Hypothalamus (tissue), 51 donors: ENCODE results near the gene GTF2A2.

ENCODE experiments used
- DNase-seq, 51 donors: peaks; one replicate each; lab custom pipeline; 2025; lab: John Stamatoyannopoulos, UW

The GTF2A2 gene

DNA sequence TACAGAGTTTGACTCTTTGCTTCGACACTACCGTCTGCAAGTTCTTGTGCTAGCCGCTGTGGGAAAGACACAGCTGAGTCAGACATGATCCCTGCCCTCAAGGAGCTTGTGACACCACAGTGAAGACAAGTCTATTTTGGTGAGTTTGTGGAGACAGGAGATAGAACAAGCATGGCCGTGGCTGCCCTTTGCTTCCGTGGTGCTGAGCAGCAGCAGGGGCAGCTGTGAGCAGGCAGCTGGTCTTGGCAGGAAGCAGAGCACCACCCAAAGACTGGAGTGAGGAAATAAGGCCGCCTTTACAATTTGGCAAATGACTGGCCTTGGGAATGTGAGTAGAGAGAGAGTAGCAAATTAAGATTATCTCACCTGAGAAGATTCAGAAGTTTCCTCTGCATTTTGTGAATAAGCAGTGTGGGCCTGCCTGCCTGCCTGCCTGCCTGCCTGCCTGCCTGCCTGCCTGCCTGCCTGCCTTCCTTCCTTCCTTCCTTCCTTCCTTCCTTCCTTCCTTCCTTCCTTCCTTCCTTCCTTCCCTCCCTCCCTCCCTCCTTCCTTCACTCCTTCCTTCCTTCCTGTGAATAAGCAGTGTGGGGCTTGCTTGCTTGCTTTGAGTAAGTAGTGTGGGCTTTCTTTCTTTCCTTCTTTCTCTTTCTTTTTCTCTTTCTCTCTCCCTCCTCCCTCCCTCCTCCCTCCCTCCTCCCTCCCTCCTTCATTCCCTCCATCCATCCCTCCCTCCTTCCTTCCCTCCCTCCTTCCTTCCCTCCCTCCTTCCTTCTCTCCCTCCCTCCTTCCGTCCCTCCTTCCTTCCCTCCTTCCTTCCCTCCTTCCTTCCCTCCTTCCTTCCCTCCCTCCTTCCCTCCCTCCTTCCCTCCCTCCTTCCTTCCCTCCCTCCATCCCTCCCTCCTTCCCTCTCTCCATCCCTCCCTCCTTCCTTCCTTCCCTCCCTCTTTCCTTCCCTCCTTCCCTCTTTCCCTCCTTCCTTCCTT, 47.3 kb downstream of the GTF2A2 start:
- no peak for DNase-seq

DNA sequence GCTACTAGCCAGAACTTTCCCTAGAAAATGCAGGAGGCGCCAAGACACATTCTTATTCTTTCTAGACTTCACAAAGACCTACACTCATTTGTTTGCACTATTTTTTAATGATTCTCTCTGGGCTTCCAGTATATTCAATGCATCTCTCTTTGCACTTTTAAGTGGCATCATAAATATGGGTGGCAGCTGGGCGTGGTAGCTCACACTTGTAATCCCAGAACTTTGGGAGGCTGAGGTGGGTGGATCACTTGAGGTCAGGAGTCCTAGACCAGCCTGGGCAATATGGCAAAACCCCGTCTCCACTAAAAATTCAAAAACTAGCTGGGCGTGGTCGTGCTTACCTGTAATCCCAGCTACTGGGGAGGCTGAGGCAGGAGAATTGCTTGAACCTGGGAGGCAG, 51.3 kb downstream of the GTF2A2 start:
- DNase-seq, result no peak

DNA sequence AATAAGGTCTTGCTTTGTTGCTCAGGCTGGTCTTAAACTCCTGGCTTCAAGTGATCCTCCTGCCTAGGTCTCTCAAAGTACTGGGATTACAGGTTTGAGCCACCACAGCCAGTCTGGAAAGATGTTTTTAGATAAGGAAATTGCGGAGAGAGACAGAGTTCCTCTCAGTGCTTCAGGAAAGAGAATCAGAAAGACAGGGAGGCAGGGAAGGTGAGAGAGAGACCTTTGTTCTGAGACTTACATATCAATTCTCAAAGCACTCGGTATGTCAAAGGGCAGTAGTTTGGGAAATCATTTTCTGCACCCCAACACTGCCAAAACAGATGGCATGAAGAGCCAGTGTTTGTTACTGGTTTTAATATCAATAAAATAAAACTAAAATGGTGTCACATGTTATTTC, 58.9 kb downstream of the GTF2A2 start:
- DNase-seq, result no peak

DNA sequence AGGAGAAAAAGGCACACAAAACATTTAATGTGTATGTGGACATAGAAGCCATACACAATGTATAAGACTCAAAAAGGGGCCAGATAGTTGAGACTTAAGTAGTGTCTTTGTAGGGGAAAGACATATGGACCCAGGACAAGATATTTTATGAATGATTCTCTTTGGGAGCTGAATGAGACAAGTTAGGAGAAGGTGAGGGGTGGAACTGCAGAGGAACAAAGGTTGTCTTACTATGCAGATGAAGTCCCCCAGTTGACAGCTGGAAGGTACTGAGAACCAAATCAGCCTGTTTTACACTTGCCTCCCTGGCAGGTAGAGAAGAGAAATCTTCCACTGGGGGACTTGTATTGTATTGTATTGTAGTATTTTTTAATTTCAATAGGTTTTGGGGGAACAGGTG, 60.7 kb downstream of the GTF2A2 start:
- DNase-seq, result no peak

DNA sequence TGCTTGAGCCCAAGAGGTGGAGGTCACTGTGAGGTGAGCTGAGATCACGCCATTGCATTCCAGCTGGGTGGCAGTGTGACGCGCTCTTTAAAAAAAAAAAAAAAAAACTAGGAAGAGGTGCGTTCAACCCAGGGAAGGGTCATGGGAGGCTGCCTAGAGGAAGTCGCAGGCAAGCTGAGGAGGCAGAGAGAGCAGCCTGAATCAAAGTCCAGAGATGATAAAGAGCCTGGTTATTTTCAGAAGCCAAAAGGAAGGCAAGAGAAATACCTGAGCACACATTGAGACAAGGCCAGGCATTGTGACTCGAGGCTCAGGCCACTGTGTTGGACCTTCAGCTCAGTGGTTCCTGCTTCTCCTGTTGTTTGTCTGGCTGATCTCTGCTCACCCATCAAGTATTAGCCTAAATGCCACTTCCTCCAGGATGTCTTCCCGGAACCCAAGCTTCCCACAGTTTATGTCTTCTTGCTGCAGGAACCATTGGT, 61.8 kb downstream of the GTF2A2 start:
- no peak for DNase-seq

DNA sequence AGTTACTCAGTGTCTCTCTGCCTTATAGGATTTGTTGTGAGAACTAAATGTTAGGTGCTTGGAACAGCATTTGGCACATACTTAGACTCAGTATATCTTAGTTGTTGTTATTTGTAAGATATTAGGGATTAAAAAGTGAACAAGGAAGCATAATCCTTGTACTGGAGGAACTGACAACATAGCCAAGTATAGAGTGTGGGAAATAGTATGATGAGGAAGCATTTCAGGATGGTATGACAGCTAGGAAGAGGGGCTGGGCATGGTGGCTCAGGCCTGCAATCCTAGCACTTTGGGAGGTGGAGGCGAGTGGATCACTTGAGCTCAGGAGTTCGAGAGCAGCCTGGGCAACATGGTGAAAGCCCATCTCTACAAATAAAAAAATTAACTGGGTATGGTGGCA, 62.3 kb downstream of the GTF2A2 start:
- no peak for DNase-seq

DNA sequence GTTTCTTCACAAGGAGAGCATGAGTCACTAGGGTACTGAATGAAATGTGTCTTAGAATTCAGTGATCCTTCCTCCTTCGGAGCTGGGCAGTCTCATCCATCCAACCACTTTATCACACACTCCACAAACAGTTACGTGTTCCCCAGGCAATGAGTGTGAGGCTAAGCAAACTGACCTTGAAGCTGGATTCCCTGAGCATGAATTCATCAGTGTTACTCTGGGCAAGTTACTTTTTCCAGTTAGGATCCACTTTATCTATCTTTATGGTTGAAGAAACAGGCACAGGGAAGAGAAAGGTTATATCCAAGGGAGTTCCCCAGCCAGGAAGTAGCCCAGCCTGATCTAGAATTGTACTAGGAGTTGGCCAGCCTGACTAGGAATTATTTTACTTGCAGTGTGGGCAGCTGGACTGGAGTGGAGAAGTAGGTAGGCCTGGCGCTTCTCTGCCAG, 62.8 kb downstream of the GTF2A2 start:
- no peak for DNase-seq

DNA sequence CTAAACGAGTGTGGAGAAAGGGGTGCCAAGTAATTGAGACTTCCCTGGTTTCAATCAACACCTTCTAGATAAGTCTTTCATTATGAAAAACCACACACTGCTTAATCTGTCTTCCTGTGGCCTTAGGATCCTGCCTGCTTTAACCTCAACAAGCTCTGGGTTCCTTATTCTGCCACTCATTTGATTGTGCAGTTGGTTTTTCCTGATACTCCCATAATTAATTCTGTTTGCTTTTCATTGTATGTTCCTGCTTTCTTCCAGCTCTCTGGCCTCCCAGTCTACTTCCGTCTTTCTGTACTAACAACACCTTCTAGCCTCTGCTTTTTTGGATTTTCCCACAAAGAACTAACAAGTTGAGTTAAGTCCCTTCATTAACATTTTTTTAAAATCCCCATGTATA, 66.0 kb downstream of the GTF2A2 start:
- DNase-seq, result no peak

DNA sequence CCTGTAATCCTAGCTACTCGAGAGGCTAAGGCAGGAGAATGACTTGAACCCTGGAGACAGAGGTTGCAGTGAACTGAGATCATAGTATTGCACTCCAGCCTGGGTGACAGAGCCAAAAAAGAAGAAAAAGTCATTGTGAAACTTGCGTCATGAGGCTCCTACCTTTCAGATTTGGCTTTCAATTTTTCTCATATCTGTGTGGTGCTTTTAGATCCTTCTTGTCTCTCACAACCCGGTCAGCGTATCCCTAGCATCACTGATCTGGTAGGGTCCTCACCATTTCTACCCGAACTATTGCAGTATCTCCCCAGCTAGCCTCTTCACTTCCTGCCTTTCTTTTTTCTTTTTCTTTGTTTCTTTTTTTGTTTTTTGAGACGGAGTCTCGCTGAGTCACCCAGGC, 67.3 kb downstream of the GTF2A2 start:
- DNase-seq, result no peak
